Activated CD4-positive, alpha-beta T cell treated with anti-CD3 and anti-CD28 coated beads, Interleukin-2, amount 10 ng/mL, durations not matched to agents 7 days and 5 days (primary cell): ENCODE data around the gene MACF1. TPM values are rescaled to one million over a fixed set of nuclear protein-coding genes. Genes with fewer than 3 reads are reported as not detected.

Source experiments
- CTCF ChIA-PET: fragments of 350-600 bp; sonication (Branson Sonifier 250); formaldehyde crosslinking; loops from one replicate; lab custom pipeline; 2021; ENCODE audit warnings: antibody characterized with exemption; lab: Charles Lee
- POLR2A ChIA-PET: fragments of 350-600 bp; sonication (Branson Sonifier 250); formaldehyde crosslinking; loops from one replicate; lab custom pipeline; 2021; ENCODE audit warnings: antibody characterized with exemption; lab: Charles Lee
- DNase-seq: peaks from one replicate; pipeline ENCODE4 v3.0.0-alpha.2; 2020
- H3K27ac Mint-ChIP-seq: one replicate; pipeline ENCODE4 v1.8.0; 2021; ENCODE audit warnings: mild to moderate bottlenecking, moderate library complexity, mixed read lengths
- H3K27me3 Mint-ChIP-seq: one replicate; pipeline ENCODE4 v1.8.0; 2021; ENCODE audit warnings: mixed read lengths
- H3K36me3 Mint-ChIP-seq: one replicate; pipeline ENCODE4 v1.8.0; 2021; ENCODE audit warnings: low read depth, mixed read lengths
- H3K4me1 Mint-ChIP-seq: one replicate; pipeline ENCODE4 v1.8.0; 2021; ENCODE audit warnings: mixed read lengths
- H3K4me3 Mint-ChIP-seq: one replicate; pipeline ENCODE4 v1.8.0; 2021; ENCODE audit warnings: mild to moderate bottlenecking, moderate library complexity, mixed read lengths
- H3K9me3 Mint-ChIP-seq: one replicate; pipeline ENCODE4 v1.8.0; 2021; ENCODE audit warnings: mixed read lengths
- total RNA-seq, 2 experiments: library from RNA; stranded (reverse); gene quantifications; one replicate each; pipeline ENCODE4 v1.2.3, GENCODE V29; 2021

The MACF1 gene
- total RNA-seq, 2 experiments from 2014 or later: 375 to 395 TPM

DNA sequence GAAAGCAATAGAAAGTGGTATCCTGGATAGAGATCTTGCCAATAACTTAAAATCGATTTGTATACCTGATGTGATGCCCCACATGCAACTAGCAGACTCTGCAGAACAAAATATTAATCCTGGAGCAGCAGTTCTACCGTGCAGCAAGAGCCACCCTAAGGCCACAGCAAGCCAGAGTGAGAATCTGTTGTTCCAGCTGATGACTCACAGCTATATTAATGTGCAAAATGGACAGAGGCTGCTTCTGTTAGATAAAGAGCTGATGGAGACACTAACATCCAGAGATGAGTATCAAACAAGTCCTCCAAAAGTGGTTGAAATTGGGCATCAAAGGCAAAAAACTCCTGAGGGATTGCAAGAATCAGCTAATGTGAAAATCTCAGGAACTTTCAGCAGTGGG, 127.8 kb downstream of the MACF1 start:
- Mint-ChIP-seq H3K4me3 (no peak overlapping the region), H3K9me3 (no peaks in the 10 kb centered on the region), H3K36me3 (peaks cover 87% of the 10 kb centered on the region), H3K27me3 (no peaks in the 10 kb centered on the region), H3K4me1 (peaks cover 42% of the 10 kb centered on the region), H3K27ac (peak overlapping the region; percentile 25)
- ChIA-PET CTCF (interaction anchor here (0.7 to 1.7 kb wide), 2 partner anchors 21 to 722 kb away, joined by 3 to 5 read pairs; no protein-coding TSS in a partner anchor), POLR2A (no interaction called here)
- no peak for DNase-seq

DNA sequence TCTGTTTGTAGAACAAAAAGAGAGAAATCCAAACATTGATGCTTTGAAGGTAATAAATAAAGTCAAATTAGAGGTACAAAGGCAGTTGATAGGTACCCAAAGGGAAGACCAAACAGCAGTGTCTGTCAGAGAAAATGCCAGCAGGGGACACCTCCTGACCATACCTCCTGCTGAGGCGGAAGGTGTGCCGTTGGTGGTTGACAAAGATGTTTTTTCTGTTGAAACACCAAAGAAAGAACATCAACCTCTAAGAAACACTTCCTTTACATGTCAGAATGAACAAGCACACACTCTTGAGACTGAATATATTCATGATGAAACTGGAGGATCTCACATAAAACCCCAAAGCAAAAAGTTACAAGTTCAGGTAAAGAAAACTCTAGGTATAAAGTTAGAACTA, 128.3 kb downstream of the MACF1 start:
- ChIA-PET CTCF (interaction anchor here (0.7 to 1.7 kb wide), 2 partner anchors 21 to 721 kb away, joined by 3 to 5 read pairs; no protein-coding TSS in a partner anchor), POLR2A (no interaction called here)
- DNase-seq: no peak
- no peak overlapping the region for H3K4me3 Mint-ChIP-seq
- peak overlapping the region; percentile 51 for H3K27ac Mint-ChIP-seq
- H3K36me3 Mint-ChIP-seq: peaks cover 81% of the 10 kb centered on the region
- peaks cover 37% of the 10 kb centered on the region for H3K4me1 Mint-ChIP-seq
- no peaks in the 10 kb centered on the region for H3K9me3 Mint-ChIP-seq
- H3K27me3 Mint-ChIP-seq: no peaks in the 10 kb centered on the region

DNA sequence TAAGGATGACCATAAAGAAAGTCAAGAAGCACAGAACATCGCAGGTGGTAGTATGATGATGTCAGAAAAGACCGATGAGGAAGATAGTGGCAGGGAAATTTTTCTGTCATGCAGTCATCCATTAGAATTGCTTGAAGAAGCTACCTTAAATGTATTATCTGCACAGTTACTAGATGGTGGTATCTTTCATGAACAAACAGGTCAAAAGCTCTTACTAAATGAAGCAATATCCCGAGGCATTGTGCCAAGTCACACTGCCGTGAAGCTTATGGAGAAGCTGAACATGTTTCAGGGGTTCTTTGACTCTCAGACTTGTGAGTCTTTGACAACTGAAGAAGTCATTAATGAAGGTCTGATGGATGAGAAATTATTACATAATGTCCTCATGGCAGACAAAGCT, 128.8 kb downstream of the MACF1 start:
- Mint-ChIP-seq H3K36me3 (peaks cover 81% of the 10 kb centered on the region), H3K4me3 (no peak overlapping the region)

DNA sequence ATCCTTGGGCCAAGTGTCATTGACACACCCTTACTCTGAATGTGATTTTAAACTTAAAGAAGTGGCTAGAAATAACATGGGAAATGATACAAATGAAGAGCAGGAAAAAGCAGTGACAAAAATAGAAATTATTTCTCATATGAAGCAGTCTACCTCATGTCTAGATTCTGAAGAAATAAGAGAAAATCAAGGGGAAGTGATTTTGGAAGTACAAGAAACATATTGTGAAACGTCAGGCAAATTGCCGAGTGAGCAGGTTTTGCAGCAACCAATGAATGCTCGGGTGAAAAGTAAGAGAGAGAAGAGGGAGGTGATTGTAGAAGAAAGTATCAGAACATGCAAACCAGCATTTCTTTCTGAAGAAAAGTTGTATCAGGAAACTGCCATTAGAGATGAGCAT, 130.7 kb downstream of the MACF1 start:
- Mint-ChIP-seq H3K4me1 (peaks cover 30% of the 10 kb centered on the region), H3K27me3 (no peaks in the 10 kb centered on the region), H3K27ac (no peak overlapping the region), H3K36me3 (peaks cover 80% of the 10 kb centered on the region), H3K4me3 (no peak overlapping the region), H3K9me3 (no peaks in the 10 kb centered on the region)
- POLR2A ChIA-PET: interaction anchor here (0.5 kb wide), 1 partner anchor 9 kb away, joined by 5 read pairs; no protein-coding TSS in a partner anchor
- CTCF ChIA-PET: no interaction called here
- no peak for DNase-seq

More for the DNA sequence above, 128.8 kb downstream of the MACF1 start:
- peaks cover 33% of the 10 kb centered on the region for H3K4me1 Mint-ChIP-seq
- POLR2A ChIA-PET: no interaction called here
- no peaks in the 10 kb centered on the region for H3K9me3 Mint-ChIP-seq
- peak overlapping the region; percentile 51 for H3K27ac Mint-ChIP-seq
- no peak for DNase-seq
- no peaks in the 10 kb centered on the region for H3K27me3 Mint-ChIP-seq
- CTCF ChIA-PET: no interaction called here

DNA sequence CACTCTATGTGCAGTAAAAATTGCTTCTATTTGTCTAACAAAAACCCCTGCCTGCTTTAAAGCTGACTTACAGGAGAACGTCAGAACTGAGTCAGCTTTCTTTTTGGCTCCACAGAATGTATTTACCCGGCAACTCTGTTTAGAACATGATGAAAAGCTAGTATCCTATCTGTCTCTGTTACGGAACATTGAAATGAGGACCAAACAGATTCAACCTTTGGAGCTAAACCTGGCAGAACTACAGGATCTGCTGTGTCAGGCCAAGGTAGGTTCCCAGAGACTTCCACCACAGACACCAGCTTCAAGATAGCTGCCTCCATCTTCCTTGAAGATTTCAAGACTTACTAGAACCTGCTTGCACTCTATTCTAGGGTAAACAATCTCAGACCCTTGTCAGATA, 132.6 kb downstream of the MACF1 start:
- Mint-ChIP-seq H3K27ac (no peak overlapping the region), H3K4me1 (peaks cover 21% of the 10 kb centered on the region), H3K9me3 (no peaks in the 10 kb centered on the region), H3K27me3 (no peaks in the 10 kb centered on the region), H3K4me3 (no peak overlapping the region), H3K36me3 (peaks cover 69% of the 10 kb centered on the region)
- CTCF ChIA-PET: interaction anchor here (0.6 kb wide), 1 partner anchor 38 kb away, joined by 4 read pairs; no protein-coding TSS in a partner anchor
- DNase-seq: no peak
- POLR2A ChIA-PET: no interaction called here

DNA sequence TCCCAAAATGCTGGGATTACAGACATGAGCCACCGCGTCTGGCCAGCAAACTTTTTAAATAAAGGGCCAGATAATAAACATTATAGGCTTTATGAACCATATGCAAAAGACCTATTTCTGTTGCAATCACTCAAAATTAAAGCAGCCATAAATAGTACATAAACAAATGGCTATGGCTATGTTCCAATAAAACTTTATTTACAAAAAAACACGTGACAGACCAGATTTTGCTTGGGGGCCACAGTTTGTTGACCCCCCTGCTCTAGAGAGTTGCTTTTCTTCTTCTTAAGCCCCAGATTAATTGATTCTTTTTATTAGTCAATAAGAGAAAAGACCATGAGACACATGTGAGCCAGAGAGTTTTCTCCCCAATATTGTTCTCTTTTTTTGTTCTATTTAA, 138.3 kb downstream of the MACF1 start:
- H3K36me3 Mint-ChIP-seq: peaks cover 54% of the 10 kb centered on the region

DNA sequence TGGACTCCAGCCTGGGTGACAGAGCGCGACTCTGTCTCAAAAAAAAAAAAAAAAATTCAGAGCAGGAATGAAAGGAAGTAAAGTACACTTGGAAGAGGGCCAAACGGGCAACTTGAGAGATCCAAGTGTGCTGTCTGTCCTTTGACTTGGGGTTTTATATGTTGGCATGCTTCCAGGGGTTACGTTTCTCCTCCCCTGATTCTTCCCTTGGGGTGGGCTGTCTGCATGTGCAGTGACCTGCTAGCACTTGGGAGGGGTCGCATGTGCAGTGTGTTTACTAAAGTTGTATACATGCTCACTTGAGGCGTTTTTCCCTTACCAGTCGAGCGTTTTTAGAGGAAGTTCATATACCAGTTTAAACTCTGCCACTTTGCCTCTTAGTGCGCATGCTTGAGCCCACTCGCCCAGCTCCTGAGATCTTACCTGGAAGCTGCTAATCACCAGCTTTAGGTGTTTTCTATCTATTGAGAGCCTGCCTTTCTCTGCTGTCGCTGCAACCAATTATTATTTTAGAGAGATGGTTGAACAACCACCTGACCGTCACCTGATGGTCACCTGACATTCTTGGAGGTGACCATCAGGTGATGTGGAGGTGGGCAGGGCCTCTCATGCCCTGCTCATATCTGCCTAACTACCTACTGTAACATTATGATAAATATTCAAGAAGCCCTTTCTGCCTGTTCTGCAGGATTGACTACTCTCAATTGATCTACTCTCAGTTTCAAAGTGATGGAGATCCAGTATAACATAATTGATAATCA, 140.1 kb downstream of the MACF1 start:
- Mint-ChIP-seq H3K4me1 (no peaks in the 10 kb centered on the region), H3K4me3 (no peak overlapping the region), H3K36me3 (peaks cover 54% of the 10 kb centered on the region), H3K9me3 (no peaks in the 10 kb centered on the region), H3K27ac (no peak overlapping the region), H3K27me3 (no peaks in the 10 kb centered on the region)
- DNase-seq: no peak
- CTCF ChIA-PET: interaction anchor here (1.2 kb wide), 1 partner anchor 9 kb away, joined by 3 read pairs; no protein-coding TSS in a partner anchor
- POLR2A ChIA-PET: interaction anchor here (0.8 kb wide), 1 partner anchor 45 kb away, joined by 3 read pairs; no protein-coding TSS in a partner anchor

More for the DNA sequence above, 138.3 kb downstream of the MACF1 start:
- no peaks in the 10 kb centered on the region for H3K9me3 Mint-ChIP-seq
- DNase-seq: no peak
- H3K27me3 Mint-ChIP-seq: no peaks in the 10 kb centered on the region
- no peak overlapping the region for H3K4me3 Mint-ChIP-seq
- H3K4me1 Mint-ChIP-seq: no peaks in the 10 kb centered on the region
- no peak overlapping the region for H3K27ac Mint-ChIP-seq
- CTCF ChIA-PET: no interaction called here
- POLR2A ChIA-PET: no interaction called here

DNA sequence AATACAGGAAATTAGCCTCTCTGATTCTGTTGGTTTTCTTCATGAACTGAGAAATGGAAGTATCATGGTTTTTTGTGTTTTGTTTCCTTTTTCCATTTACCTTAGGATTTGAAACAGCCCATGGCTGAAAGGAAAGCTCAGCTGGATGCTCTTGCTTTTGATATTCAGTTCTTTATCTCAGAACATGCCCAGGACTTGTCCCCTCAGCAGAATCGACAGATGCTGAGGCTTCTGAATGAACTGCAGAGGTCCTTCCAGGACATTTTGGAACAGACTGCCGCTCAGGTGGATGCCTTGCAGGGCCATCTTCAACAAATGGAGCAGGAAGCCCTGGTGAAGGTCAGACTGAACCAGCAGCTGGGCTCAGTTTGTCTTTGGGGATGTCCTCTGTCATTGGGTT, 142.4 kb downstream of the MACF1 start:
- no peak overlapping the region for H3K4me3 Mint-ChIP-seq
- H3K4me1 Mint-ChIP-seq: no peaks in the 10 kb centered on the region
- H3K9me3 Mint-ChIP-seq: no peaks in the 10 kb centered on the region
- CTCF ChIA-PET: interaction anchor here (1.7 to 3.1 kb wide), 2 partner anchors 11 to 154 kb away, joined by 4 to 9 read pairs; no protein-coding TSS in a partner anchor
- H3K36me3 Mint-ChIP-seq: peaks cover 62% of the 10 kb centered on the region
- POLR2A ChIA-PET: no interaction called here
- no peak for DNase-seq
- no peaks in the 10 kb centered on the region for H3K27me3 Mint-ChIP-seq
- peak overlapping the region; percentile 47 for H3K27ac Mint-ChIP-seq

DNA sequence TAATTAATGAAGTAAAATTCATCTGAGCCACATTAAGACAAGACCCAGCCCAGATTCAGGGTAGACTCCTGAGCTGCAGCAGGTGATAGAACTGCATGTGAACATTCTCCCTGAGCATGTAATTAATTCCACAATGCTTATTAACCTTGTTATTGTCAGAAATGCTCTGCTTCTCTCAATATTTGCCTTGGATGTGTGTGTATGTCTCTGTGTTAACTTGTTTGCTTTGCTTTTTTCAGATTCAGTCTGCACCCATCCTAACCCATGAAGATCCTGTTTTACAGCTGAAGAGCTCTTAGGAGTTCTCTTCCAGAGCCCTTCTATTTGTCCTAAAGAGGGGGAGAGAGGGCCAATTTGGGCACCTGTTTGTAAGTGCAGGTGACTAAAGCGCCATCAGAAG, 143.8 kb downstream of the MACF1 start:
- H3K4me1 Mint-ChIP-seq: no peaks in the 10 kb centered on the region
- ChIA-PET CTCF (interaction anchor here (3.1 kb wide), 1 partner anchor 10 kb away, joined by 9 read pairs; no protein-coding TSS in a partner anchor), POLR2A (no interaction called here)
- no peak overlapping the region for H3K27ac Mint-ChIP-seq
- no peaks in the 10 kb centered on the region for H3K27me3 Mint-ChIP-seq
- DNase-seq: no peak
- no peak overlapping the region for H3K4me3 Mint-ChIP-seq
- H3K36me3 Mint-ChIP-seq: peaks cover 60% of the 10 kb centered on the region
- no peaks in the 10 kb centered on the region for H3K9me3 Mint-ChIP-seq

DNA sequence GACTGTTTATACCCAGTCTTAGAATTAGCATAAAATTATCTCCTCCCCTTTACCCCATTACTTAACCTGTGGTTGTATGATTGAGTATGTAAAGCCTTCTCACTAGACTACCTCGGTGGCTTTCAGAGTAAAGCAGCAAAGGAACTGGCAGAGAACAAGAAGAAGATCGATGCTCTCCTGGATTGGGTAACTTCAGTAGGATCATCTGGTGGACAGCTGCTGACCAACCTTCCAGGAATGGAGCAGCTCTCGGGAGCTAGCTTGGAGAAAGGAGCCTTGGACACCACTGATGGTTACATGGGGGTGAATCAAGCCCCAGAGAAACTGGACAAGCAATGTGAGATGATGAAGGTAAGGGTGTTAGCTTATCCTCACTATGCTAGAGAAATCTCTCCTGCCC, 148.4 kb downstream of the MACF1 start:
- H3K36me3 Mint-ChIP-seq: peaks cover 70% of the 10 kb centered on the region
- DNase-seq: no peak
- no peaks in the 10 kb centered on the region for H3K9me3 Mint-ChIP-seq
- H3K27me3 Mint-ChIP-seq: no peaks in the 10 kb centered on the region
- POLR2A ChIA-PET: no interaction called here
- CTCF ChIA-PET: no interaction called here
- H3K4me1 Mint-ChIP-seq: no peaks in the 10 kb centered on the region
- H3K4me3 Mint-ChIP-seq: no peak overlapping the region
- no peak overlapping the region for H3K27ac Mint-ChIP-seq

DNA sequence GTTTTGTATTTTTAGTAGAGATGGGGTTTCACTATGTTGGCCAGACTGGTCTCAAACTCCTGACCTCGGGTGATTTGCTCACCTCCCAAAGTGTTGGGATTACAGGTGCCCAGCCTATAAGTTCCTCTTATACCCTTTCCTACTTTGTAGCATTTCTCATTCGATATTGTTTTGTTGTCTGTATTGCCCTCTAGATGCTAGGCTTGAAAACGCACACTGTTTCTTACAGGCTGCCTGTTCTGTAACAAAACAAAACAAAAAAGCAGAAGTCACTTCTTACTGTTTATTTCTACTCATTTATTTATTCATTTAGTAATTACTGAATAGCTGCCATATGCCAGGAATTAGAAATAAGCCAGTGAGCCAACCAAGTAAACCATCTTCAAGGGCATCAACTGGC, 150.1 kb downstream of the MACF1 start:
- ChIA-PET POLR2A (no interaction called here), CTCF (interaction anchor here (0.6 to 1.4 kb wide), 3 partner anchors 10 to 31 kb away, joined by 3 read pairs; no protein-coding TSS in a partner anchor)
- Mint-ChIP-seq H3K36me3 (peaks cover 72% of the 10 kb centered on the region), H3K27ac (no peak overlapping the region), H3K9me3 (no peaks in the 10 kb centered on the region), H3K4me3 (no peak overlapping the region), H3K4me1 (no peaks in the 10 kb centered on the region), H3K27me3 (no peaks in the 10 kb centered on the region)
- no peak for DNase-seq

DNA sequence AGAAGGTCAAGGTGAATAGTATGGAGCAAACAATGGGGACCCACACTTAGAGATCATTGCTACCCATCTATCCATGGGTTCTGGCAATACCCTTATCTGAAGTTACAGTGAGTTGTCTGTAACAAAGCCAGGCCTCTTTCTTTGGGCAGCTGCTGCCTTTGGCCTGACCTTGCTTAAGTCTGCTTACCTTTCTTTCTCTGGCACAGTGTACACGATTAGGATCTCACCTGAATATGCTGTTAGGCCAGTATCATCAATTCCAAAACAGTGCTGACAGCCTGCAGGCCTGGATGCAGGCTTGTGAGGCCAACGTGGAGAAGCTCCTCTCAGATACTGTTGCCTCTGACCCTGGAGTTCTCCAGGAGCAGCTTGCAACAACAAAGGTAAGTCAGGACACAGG, 154.0 kb downstream of the MACF1 start:
- no peaks in the 10 kb centered on the region for H3K9me3 Mint-ChIP-seq
- ChIA-PET POLR2A (no interaction called here), CTCF (interaction anchor here (0.6 to 2.4 kb wide), 2 partner anchors 10 to 18 kb away, joined by 4 to 9 read pairs; no protein-coding TSS in a partner anchor)
- peaks cover 72% of the 10 kb centered on the region for H3K36me3 Mint-ChIP-seq
- no peaks in the 10 kb centered on the region for H3K4me1 Mint-ChIP-seq
- DNase-seq: no peak
- no peak overlapping the region for H3K27ac Mint-ChIP-seq
- H3K27me3 Mint-ChIP-seq: no peaks in the 10 kb centered on the region
- no peak overlapping the region for H3K4me3 Mint-ChIP-seq

DNA sequence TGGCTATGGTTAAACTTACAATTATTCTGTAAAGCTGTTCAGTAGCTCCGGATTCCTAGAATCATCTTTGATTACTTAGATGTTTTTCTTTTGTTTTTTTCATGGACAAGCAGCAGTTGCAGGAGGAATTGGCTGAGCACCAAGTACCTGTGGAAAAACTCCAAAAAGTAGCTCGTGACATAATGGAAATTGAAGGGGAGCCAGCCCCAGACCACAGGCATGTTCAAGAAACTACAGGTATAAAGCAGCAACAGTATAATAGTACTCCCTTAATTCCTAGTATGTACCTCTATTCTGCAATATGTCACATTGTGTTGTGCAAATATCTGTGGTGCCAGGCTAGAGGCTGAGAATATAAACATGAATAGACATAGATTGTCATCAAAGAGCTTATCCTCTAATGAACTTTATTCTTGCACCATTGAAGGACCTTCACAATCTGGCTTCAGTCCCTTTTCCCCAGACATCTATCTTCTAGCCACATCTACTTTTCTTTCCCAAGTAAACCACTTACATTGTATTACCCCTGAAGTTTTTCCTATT, 154.6 kb downstream of the MACF1 start:
- DNase-seq: no peak
- no peak overlapping the region for H3K4me3 Mint-ChIP-seq
- ChIA-PET POLR2A (no interaction called here), CTCF (interaction anchor here (0.6 to 2.4 kb wide), 2 partner anchors 11 to 18 kb away, joined by 4 to 9 read pairs; no protein-coding TSS in a partner anchor)
- no peaks in the 10 kb centered on the region for H3K9me3 Mint-ChIP-seq
- H3K27me3 Mint-ChIP-seq: no peaks in the 10 kb centered on the region
- H3K4me1 Mint-ChIP-seq: no peaks in the 10 kb centered on the region
- peaks cover 71% of the 10 kb centered on the region for H3K36me3 Mint-ChIP-seq
- H3K27ac Mint-ChIP-seq: no peak overlapping the region
